K562 treated with DMSO at 1 percent for 12 hours (cell line): Measurements from ENCODE around the gene LRRC32. TPM values are rescaled to one million over a fixed set of nuclear protein-coding genes. Genes with fewer than 3 reads are reported as not detected.

Experiments
- total RNA-seq: library from RNA; unstranded; fragments of 300-600 nt; gene quantifications from 2 replicates; pipeline ENCODE4 v1.2.3, GENCODE V29; 2022; ENCODE audit not compliant: insufficient read depth

Gene LRRC32
- 0.32 TPM in 1 of 2 replicates, not detected in the other for total RNA-seq

GRCh38 chr11:76670485-76671236 lies at the start of gene LRRC32:
TSS of gene LRRC32 (minus strand) at chr11:76670747. CDS start at chr11:76665954, 4,793 bp downstream.

Other genes with a start within 250 kb of the LRRC32 start
- gene EMSY, start 225.7 kb downstream of the LRRC32 start, total RNA-seq = 4.9 and 17.6 TPM in 2 replicates
- gene TSKU, start 112.6 kb upstream of the LRRC32 start, total RNA-seq = 6.9 and 11.5 TPM in 2 replicates
- gene ACER3, start 190.2 kb upstream of the LRRC32 start, total RNA-seq = 3.4 and 10.0 TPM in 2 replicates